SK-N-SH (cell line): ENCODE results near the gene SHISA4. TPM values are rescaled to one million over a fixed set of nuclear protein-coding genes. Genes with fewer than 3 reads are reported as not detected.
A peak's percentile ranks its signal among the peaks of the same experiment; 100 is the strongest.

Source experiments
- CTCF ChIA-PET: fragments of 300-600, 350-600 bp; formaldehyde crosslinking; extraction: SDS; loops from one replicate; lab custom pipeline; 2021; lab: Yijun Ruan, JAX
- POLR2A ChIA-PET: fragments of 350-600 bp; sonication (Branson Sonifier 250); formaldehyde crosslinking; extraction: SDS; loops from one replicate; lab custom pipeline; 2020; ENCODE audit warnings: antibody characterized with exemption, inconsistent platforms; lab: Yijun Ruan, JAX
- DNase-seq: peaks from one replicate; pipeline ENCODE4 v3.0.0; 2012
- H2AFZ ChIP-seq: fragments of 200-600 bp; sonication (generic); 2 replicates; pipeline ENCODE4 v1.8.1; 2016; ENCODE audit warnings: antibody characterized with exemption, mild to moderate bottlenecking, low read depth
- H3F3A ChIP-seq: fragments of 200-600 bp; sonication (generic); replicated peaks from 2 replicates; pipeline ENCODE3; 2016; ENCODE audit warnings: antibody characterized with exemption, mild to moderate bottlenecking; ENCODE audit not compliant: insufficient read depth
- H3K27ac ChIP-seq, 2 experiments: fragments of 200-500 bp in 1 of 2; fragments of 200-600 bp in 1 of 2; sonication (Bioruptor generic) in 1 of 2; sonication (generic), shearing (Covaris generic) in 1 of 2; 2 replicates each; pipeline versions ENCODE4 v1.5.1 to v1.6.1; 2014 to 2016; ENCODE audit warnings: low read depth in 2 of 2, inconsistent platforms in 1 of 2, low read length in 1 of 2, mild to moderate bottlenecking in 1 of 2, mixed read lengths in 1 of 2
- H3K27me3 ChIP-seq: fragments of 200-600 bp; sonication (generic), shearing (Covaris generic); 2 replicates; pipeline ENCODE4 v1.6.1; 2016; ENCODE audit warnings: mixed run types; ENCODE audit not compliant: insufficient read depth
- H3K36me3 ChIP-seq, 2 experiments: fragments of 200-500 bp in 1 of 2; fragments of 200-600 bp in 1 of 2; sonication (Bioruptor generic) in 1 of 2; sonication (generic) in 1 of 2; replicated peaks in 1 of 2; 2 replicates each; pipeline versions ENCODE3 to v1.5.1; 2014 to 2016; ENCODE audit warnings: low read length in 1 of 2, mild to moderate bottlenecking in 1 of 2; ENCODE audit not compliant: insufficient read depth in 2 of 2, control insufficient read depth in 1 of 2
- H3K4me1 ChIP-seq, 2 experiments: fragments of 200-500 bp in 1 of 2; fragments of 200-600 bp in 1 of 2; sonication (Bioruptor generic) in 1 of 2; sonication (generic), shearing (Covaris generic) in 1 of 2; 2 replicates each; pipeline versions ENCODE4 v1.5.1 to v1.6.1; 2014 to 2016; ENCODE audit warnings: low read depth in 1 of 2, low read length in 1 of 2, mixed run types in 1 of 2; ENCODE audit not compliant: insufficient read depth in 2 of 2, control insufficient read depth in 1 of 2
- H3K4me2 ChIP-seq: fragments of 200-600 bp; sonication (generic), shearing (Covaris generic); 2 replicates; pipeline ENCODE4 v1.6.1; 2017; ENCODE audit warnings: mixed run types
- H3K4me3 ChIP-seq, 2 experiments: fragments of 200-500 bp in 1 of 2; fragments of 200-600 bp in 1 of 2; sonication (Bioruptor generic) in 1 of 2; sonication (generic), shearing (Covaris generic) in 1 of 2; 2 replicates each; pipeline versions ENCODE4 v1.5.1 to v1.8.1; 2014 to 2016; ENCODE audit warnings: low read depth in 2 of 2, inconsistent platforms in 1 of 2, low read length in 1 of 2, mild to moderate bottlenecking in 1 of 2, mixed read lengths in 1 of 2, moderate library complexity in 1 of 2
- H3K79me2 ChIP-seq: fragments of 200-600 bp; sonication (generic); 2 replicates; pipeline ENCODE4 v1.8.1; 2017; ENCODE audit warnings: mild to moderate bottlenecking; ENCODE audit not compliant: insufficient read depth
- H3K9ac ChIP-seq: fragments of 200-600 bp; sonication (generic); 2 replicates; pipeline ENCODE4 v1.6.1; 2017; ENCODE audit warnings: mixed run types
- H3K9me2 ChIP-seq: fragments of 200-600 bp; sonication (generic); 2 replicates; pipeline ENCODE4 v1.6.1; 2017; ENCODE audit warnings: mixed run types
- H3K9me3 ChIP-seq: fragments of 200-600 bp; sonication (generic); 2 replicates; pipeline ENCODE4 v1.6.1; 2017; ENCODE audit warnings: mixed run types, mild to moderate bottlenecking, moderate library complexity
- H4K20me1 ChIP-seq: fragments of 200-600 bp; sonication (generic); 2 replicates; pipeline ENCODE4 v1.6.1; 2017; ENCODE audit warnings: mild to moderate bottlenecking, mixed run types; ENCODE audit not compliant: insufficient read depth
- CHD2 ChIP-seq: fragments of 150-350 bp; IDR thresholded peaks from 2 replicates; pipeline ENCODE4 v1.6.1; 2018; ENCODE audit warnings: low read length; ENCODE audit not compliant: partially characterized antibody
- ELF1 ChIP-seq: IDR thresholded peaks from 2 replicates; pipeline ENCODE4 v1.4.0; 2012
- FOSL2 ChIP-seq: IDR thresholded peaks from 2 replicates; pipeline ENCODE4 v1.4.0; 2012; ENCODE audit warnings: low read depth, mild to moderate bottlenecking, moderate library complexity, borderline replicate concordance
- FOXM1 ChIP-seq: IDR thresholded peaks from 2 replicates; pipeline ENCODE4 v1.4.0; 2012; ENCODE audit warnings: low read depth, mild to moderate bottlenecking
- GABPA ChIP-seq: IDR thresholded peaks from 2 replicates; pipeline ENCODE4 v1.4.0; 2012; ENCODE audit warnings: low read depth, mild to moderate bottlenecking
- GATA2 ChIP-seq: sonication (generic); formaldehyde crosslinking; IDR thresholded peaks from 2 replicates; pipeline ENCODE4 v1.5.0; 2020; ENCODE audit warnings: mild to moderate bottlenecking, missing genetic modification reagents
- JUND ChIP-seq: IDR thresholded peaks from 2 replicates; pipeline ENCODE4 v1.4.0; 2012
- MEF2A ChIP-seq: IDR thresholded peaks from 2 replicates; pipeline ENCODE4 v1.4.0; 2012; ENCODE audit warnings: low read depth, borderline replicate concordance
- MXI1 ChIP-seq: IDR thresholded peaks from 2 replicates; pipeline ENCODE4 v1.6.1; 2012; ENCODE audit warnings: mild to moderate bottlenecking, low read depth, low read length, improper control_type of control experiment
- NFIC ChIP-seq: IDR thresholded peaks from 2 replicates; pipeline ENCODE4 v1.4.0; 2012; ENCODE audit warnings: borderline replicate concordance
- NRF1 ChIP-seq: IDR thresholded peaks from 2 replicates; pipeline ENCODE4 v1.6.1; 2012; ENCODE audit warnings: low read depth, mild to moderate bottlenecking, low read length
- RAD21 ChIP-seq: IDR thresholded peaks from 2 replicates; pipeline ENCODE4 v1.6.1; 2012; ENCODE audit warnings: mild to moderate bottlenecking, low read length
- RCOR1 ChIP-seq: fragments of 150-350 bp; IDR thresholded peaks from 2 replicates; pipeline ENCODE4 v1.6.1; 2017; ENCODE audit warnings: antibody characterized with exemption, low read length
- RFX5 ChIP-seq: IDR thresholded peaks from 2 replicates; pipeline ENCODE4 v1.6.1; 2012; ENCODE audit warnings: mild to moderate bottlenecking, improper control_type of control experiment, low read length
- SIN3A ChIP-seq: IDR thresholded peaks from 2 replicates; pipeline ENCODE4 v1.6.1; 2012; ENCODE audit warnings: low read depth, mild to moderate bottlenecking, low read length, moderate library complexity, borderline replicate concordance
- SMC3 ChIP-seq: IDR thresholded peaks from 2 replicates; pipeline ENCODE4 v1.6.1; 2012; ENCODE audit warnings: low read depth, low read length, improper control_type of control experiment
- TCF12 ChIP-seq: IDR thresholded peaks from 2 replicates; pipeline ENCODE4 v1.4.0; 2012
- YY1 ChIP-seq: IDR thresholded peaks from 2 replicates; pipeline ENCODE4 v1.4.0; 2012; ENCODE audit warnings: low read depth, mild to moderate bottlenecking
- WGBS: methylation state at CpG from one replicate; pipeline ENCODE4 v1.1.6; 2017; ENCODE audit warnings: low lambda C conversion rate; 5-methylcytosine and 5-hydroxymethylcytosine counted together
- polyA plus RNA-seq, 3 experiments: library from polyadenylated mRNA; depleted of rRNA; stranded (reverse); fragments of >200 nt; gene quantifications; 2 replicates each; pipeline ENCODE4 v1.2.3, GENCODE V29; 2012
- TF ChIP-seq, protein P1 (sequence below): IDR thresholded peaks from 2 replicates; pipeline ENCODE4 v1.4.0; 2012; ENCODE audit warnings: low read depth, borderline replicate concordance
- TF ChIP-seq, protein P2 (sequence below): fragments of 200-600 bp; sonication (generic); IDR thresholded peaks from 2 replicates; pipeline ENCODE4 v1.6.1; 2017; ENCODE audit warnings: antibody characterized with exemption, mild to moderate bottlenecking, moderate library complexity
- TF ChIP-seq, protein P3 (sequence below): IDR thresholded peaks from 2 replicates; pipeline ENCODE4 v1.4.0; 2012; ENCODE audit warnings: low read depth

Gene SHISA4
- polyA plus RNA-seq, 1 of the 3 experiments (the other 2 are of a cell fraction): 42.1 TPM

DNA sequence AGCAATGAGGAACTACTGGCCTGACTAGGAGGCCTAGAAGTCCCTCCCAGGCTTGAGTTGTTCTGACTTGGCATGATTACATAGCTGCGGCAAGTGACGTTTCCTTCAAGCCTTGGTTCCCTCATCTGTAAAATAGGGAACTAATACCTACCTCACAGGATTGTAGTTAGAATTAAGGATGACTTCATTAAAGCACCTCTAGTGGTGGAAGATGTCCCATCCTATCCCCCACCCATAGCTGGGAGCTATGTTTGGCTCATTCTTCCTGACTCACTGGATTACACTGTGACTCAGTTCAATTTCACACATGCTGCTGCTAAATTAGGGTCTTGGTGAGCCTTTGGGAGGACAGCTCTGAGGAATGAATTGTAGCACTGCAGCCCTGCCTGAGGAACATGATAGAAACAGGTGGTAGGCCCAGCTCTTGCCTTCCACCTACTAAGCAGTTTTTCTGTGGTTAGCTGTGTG is 6.0 kb upstream of the SHISA4 start:
- Histone ChIP-seq H3K9me2 (no peaks in the 10 kb centered on the region), H4K20me1 (peaks cover 4% of the 10 kb centered on the region; the same call in 1 of the 2 replicates), H3K79me2 (no peaks in the 10 kb centered on the region), H3F3A (peaks cover 27% of the 10 kb centered on the region), H3K4me2 (peak overlapping the region; percentile 58; the same call in 1 of the 2 replicates), H3K9me3 (no peaks in the 10 kb centered on the region), H3K36me3 (peaks cover 2 to 5% of the 10 kb centered on the region in 2 experiments), H3K27ac (peak overlapping the region in 1 of 2 experiments; percentile 59; a peak in 2 of 4 replicates), H3K27me3 (no peaks in the 10 kb centered on the region), H2AFZ (no peak overlapping the region), H3K4me1 (peaks cover 17 to 41% of the 10 kb centered on the region in 2 experiments; a peak in 3 of 4 replicates), H3K9ac (no peak overlapping the region), H3K4me3 (no peak overlapping the region)
- DNase-seq: no peak
- CTCF ChIA-PET: interaction anchor here (0.8 to 16.1 kb wide), 3 partner anchors 9 to 117 kb away, joined by 3 to 222 read pairs (median 3); partner anchors contain the start of gene SHISA4
- POLR2A ChIA-PET: interaction anchor here (1.1 kb wide), 1 partner anchor 15 kb away, joined by 3 read pairs; no protein-coding TSS in a partner anchor
- 82% methylated on average over 2 of the region's 2 CpGs for WGBS
- TF ChIP-seq SMC3 (no peak), RAD21 (no peak), ELF1 (no peak), CHD2 (no peak), SIN3A (no peak), YY1 (no peak), GABPA (no peak), TCF12 (0 out of 2 replicates have a peak, but pooled peaks have one; percentile 14), FOXM1 (no peak), RCOR1 (no peak), JUND (peak; percentile 41; the same call in 1 of the 2 replicates), RFX5 (no peak), NRF1 (no peak), MEF2A (peak; percentile 76; the same call in 1 of the 2 replicates), GATA2 (CRISPR knock-in tag) (no peak), FOSL2 (peak; percentile 69; the same call in 1 of the 2 replicates), MXI1 (no peak), NFIC (no peak)
- TF ChIP-seq, protein P1, sequence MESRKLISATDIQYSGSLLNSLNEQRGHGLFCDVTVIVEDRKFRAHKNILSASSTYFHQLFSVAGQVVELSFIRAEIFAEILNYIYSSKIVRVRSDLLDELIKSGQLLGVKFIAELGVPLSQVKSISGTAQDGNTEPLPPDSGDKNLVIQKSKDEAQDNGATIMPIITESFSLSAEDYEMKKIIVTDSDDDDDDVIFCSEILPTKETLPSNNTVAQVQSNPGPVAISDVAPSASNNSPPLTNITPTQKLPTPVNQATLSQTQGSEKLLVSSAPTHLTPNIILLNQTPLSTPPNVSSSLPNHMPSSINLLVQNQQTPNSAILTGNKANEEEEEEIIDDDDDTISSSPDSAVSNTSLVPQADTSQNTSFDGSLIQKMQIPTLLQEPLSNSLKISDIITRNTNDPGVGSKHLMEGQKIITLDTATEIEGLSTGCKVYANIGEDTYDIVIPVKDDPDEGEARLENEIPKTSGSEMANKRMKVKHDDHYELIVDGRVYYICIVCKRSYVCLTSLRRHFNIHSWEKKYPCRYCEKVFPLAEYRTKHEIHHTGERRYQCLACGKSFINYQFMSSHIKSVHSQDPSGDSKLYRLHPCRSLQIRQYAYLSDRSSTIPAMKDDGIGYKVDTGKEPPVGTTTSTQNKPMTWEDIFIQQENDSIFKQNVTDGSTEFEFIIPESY: no peak
- TF ChIP-seq, protein P2, sequence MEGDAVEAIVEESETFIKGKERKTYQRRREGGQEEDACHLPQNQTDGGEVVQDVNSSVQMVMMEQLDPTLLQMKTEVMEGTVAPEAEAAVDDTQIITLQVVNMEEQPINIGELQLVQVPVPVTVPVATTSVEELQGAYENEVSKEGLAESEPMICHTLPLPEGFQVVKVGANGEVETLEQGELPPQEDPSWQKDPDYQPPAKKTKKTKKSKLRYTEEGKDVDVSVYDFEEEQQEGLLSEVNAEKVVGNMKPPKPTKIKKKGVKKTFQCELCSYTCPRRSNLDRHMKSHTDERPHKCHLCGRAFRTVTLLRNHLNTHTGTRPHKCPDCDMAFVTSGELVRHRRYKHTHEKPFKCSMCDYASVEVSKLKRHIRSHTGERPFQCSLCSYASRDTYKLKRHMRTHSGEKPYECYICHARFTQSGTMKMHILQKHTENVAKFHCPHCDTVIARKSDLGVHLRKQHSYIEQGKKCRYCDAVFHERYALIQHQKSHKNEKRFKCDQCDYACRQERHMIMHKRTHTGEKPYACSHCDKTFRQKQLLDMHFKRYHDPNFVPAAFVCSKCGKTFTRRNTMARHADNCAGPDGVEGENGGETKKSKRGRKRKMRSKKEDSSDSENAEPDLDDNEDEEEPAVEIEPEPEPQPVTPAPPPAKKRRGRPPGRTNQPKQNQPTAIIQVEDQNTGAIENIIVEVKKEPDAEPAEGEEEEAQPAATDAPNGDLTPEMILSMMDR: peak; percentile 42
- TF ChIP-seq, protein P3, sequence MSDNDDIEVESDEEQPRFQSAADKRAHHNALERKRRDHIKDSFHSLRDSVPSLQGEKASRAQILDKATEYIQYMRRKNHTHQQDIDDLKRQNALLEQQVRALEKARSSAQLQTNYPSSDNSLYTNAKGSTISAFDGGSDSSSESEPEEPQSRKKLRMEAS: no peak
